ENCODE results near the gene ULK4. TPM values are rescaled to one million over a fixed set of nuclear protein-coding genes. Genes with fewer than 3 reads are reported as not detected.

Gene ULK4
- total and polyA plus RNA-seq, 2 of the 4 experiments (the other 2 are of a cell fraction), result 2.7 to 5.0 TPM

DNA sequence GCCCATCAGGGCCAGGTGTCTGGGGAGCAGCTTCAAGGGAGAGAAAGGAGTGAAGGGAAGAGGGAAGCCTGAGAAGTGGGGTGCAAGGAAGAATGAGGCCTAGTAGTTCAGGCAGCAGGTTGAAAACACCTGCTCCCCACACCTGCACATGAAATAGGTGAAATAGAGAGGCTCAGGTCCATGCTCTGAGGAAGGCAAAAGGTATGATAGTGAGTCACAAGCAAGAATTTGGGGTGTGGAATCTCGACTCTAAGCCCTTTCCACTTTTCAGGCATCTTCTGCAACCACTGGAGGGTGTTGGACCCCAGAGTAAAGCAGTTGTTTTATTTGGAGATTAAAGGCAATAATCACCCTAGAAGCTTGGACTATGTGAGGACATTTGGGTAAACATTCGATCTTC lies 605.1 kb downstream of the ULK4 start:
- no peak overlapping the region for H2AK9ac ChIP-seq (replicated peaks; ENCODE audit: low read depth, low read length, poor library complexity)
- BruUV-seq (replicated peaks), result no TSS peak
- no CpG with 5 or more reads among the region's 2 CpGs for WGBS, 2 experiments (ENCODE audit: extremely low coverage in 2 of 2, insufficient read length in 1 of 2)
- H2BK15ac ChIP-seq (ENCODE audit: low read depth, low read length), result no peak overlapping the region
- H3K23ac ChIP-seq (ENCODE audit: low read depth, low read length), result no peak overlapping the region
- dilution Hi-C loops (cut with HindIII; ENCODE audit: low sequenced_read_pairs, unreplicated experiment), result no loop called here
- ATAC-seq (ENCODE audit: low read depth) (no peak), DNase-seq (no peak)
- no peaks in the 10 kb centered on the region for H3K9me3 ChIP-seq (ENCODE audit: control insufficient read depth, insufficient read depth, low read length)
- H3K56ac ChIP-seq (ENCODE audit: extremely low read depth, insufficient read depth, low read length), result no peak overlapping the region
- no peaks in the 10 kb centered on the region for H3K79me1 ChIP-seq (ENCODE audit: low read depth in 1 of 2, low read length in 2 of 2)
- no peak overlapping the region for H3K4me3 ChIP-seq (ENCODE audit: insufficient read depth, low read depth, low read length)
- in situ Hi-C loops (cut with MboI; ENCODE audit: low sequenced_read_pairs), result no loop called here
- no peak overlapping the region for H2BK120ac ChIP-seq (ENCODE audit: low read depth, low read length)
- H4K20me1 ChIP-seq (ENCODE audit: insufficient read depth, low read length), result no peaks in the 10 kb centered on the region
- intact Hi-C loops (cut with micrococcal nuclease), result no loop called here
- H3K9me1 ChIP-seq (ENCODE audit: insufficient read depth, low read length), result no peaks in the 10 kb centered on the region
- no peak overlapping the region for H4K8ac ChIP-seq (ENCODE audit: low read depth in 2 of 2, low read length in 2 of 2)
- no peak overlapping the region for H3K27ac ChIP-seq (ENCODE audit: insufficient read depth, low read length)
- H4K91ac ChIP-seq (ENCODE audit: insufficient read depth, low read depth, low read length), result no peak overlapping the region
- no peak for TF ChIP-seq RCOR1 (IDR thresholded peaks at IDR 0.05; ENCODE audit: insufficient replicate concordance, low read length)
- TF ChIP-seq, protein P1, sequence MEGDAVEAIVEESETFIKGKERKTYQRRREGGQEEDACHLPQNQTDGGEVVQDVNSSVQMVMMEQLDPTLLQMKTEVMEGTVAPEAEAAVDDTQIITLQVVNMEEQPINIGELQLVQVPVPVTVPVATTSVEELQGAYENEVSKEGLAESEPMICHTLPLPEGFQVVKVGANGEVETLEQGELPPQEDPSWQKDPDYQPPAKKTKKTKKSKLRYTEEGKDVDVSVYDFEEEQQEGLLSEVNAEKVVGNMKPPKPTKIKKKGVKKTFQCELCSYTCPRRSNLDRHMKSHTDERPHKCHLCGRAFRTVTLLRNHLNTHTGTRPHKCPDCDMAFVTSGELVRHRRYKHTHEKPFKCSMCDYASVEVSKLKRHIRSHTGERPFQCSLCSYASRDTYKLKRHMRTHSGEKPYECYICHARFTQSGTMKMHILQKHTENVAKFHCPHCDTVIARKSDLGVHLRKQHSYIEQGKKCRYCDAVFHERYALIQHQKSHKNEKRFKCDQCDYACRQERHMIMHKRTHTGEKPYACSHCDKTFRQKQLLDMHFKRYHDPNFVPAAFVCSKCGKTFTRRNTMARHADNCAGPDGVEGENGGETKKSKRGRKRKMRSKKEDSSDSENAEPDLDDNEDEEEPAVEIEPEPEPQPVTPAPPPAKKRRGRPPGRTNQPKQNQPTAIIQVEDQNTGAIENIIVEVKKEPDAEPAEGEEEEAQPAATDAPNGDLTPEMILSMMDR (conservative IDR thresholded peaks at IDR 0.05; ENCODE audit: low read depth, low read length), result no peak
- TF ChIP-seq MAZ (IDR thresholded peaks at IDR 0.05; ENCODE audit: borderline replicate concordance, low read depth, low read length), result no peak
- no peak for TF ChIP-seq BHLHE40 (IDR thresholded peaks at IDR 0.05; ENCODE audit: low read depth, low read length)
- no peak overlapping the region for H3K4ac ChIP-seq (ENCODE audit: low read depth, low read length)
- H3K4me1 ChIP-seq (ENCODE audit: control insufficient read depth, insufficient read depth, low read length), result no peaks in the 10 kb centered on the region
- no peaks in the 10 kb centered on the region for H3K36me3 ChIP-seq (ENCODE audit: control insufficient read depth, insufficient read depth, low read length)
- no peak overlapping the region for H2AK5ac ChIP-seq (ENCODE audit: low read depth, low read length)
- no peak overlapping the region for H4K5ac ChIP-seq (ENCODE audit: low read depth, low read length)
- POLR2A ChIA-PET (ENCODE audit: unreplicated experiment), result no interaction called here
- no peak overlapping the region for H2AFZ ChIP-seq (replicated peaks; ENCODE audit: low read length, poor library complexity)
- no peak overlapping the region for H3K14ac ChIP-seq (replicated peaks; ENCODE audit: low read depth, low read length)
- no peak overlapping the region for H3K9ac ChIP-seq (ENCODE audit: low read depth, low read length)
- H3K4me2 ChIP-seq (ENCODE audit: low read depth, low read length), result no peak overlapping the region
- H3K18ac ChIP-seq (ENCODE audit: low read depth, low read length), result no peak overlapping the region
- H3K27me3 ChIP-seq (ENCODE audit: control insufficient read depth, insufficient read depth, low read length), result no peaks in the 10 kb centered on the region
- CTCF ChIA-PET, result no interaction called here
- H2BK5ac ChIP-seq (ENCODE audit: low read depth, low read length, poor library complexity, severe bottlenecking), result no peak overlapping the region
- H2BK20ac ChIP-seq (ENCODE audit: low read depth, low read length), result no peak overlapping the region
